ENCODE measurements around the gene ENC1.
"Not testable (repeated sequence)": the region's sequence is repeated elsewhere in the genome, so short reads cannot be mapped to it uniquely, and the experiment has no call there.

Gene ENC1

GRCh38 chr5:74640450-74640953 is at the start of gene ENC1:
ENC1 (minus strand) TSS chr5:74640728; CDS start chr5:74636485, 4,243 bp downstream.
- DNase-seq = peak; percentile 87

GRCh38 chr5:74686962-74687751 is 46.6 kb upstream of the ENC1 start:
- no peak for DNase-seq

GRCh38 chr5:74685979-74686631 is 45.6 kb upstream of the ENC1 start:
- DNase-seq = peak; percentile 85

GRCh38 chr5:74684900-74685851 is 44.6 kb upstream of the ENC1 start, which contains the start of gene HEXB:
HEXB (plus strand) TSS chr5:74685233; CDS start chr5:74685261, 28 bp downstream.
- peak; percentile 92 for DNase-seq

- no peak for DNase-seq
Observed at GRCh38 chr5:74679966-74680365, 39.4 kb upstream of the ENC1 start.

- DNase-seq = not testable (repeated sequence)
Observed at GRCh38 chr5:74679300-74679699, 38.8 kb upstream of the ENC1 start.

- DNase-seq = not testable (repeated sequence)
Observed at GRCh38 chr5:74678123-74678522, 37.6 kb upstream of the ENC1 start.

GRCh38 chr5:74676466-74676865 is 35.9 kb upstream of the ENC1 start:
- DNase-seq = not testable (repeated sequence)

GRCh38 chr5:74673011-74673790 is 32.7 kb upstream of the ENC1 start:
- DNase-seq = peak; percentile 75

GRCh38 chr5:74672215-74672877 is 31.8 kb upstream of the ENC1 start:
- DNase-seq = no peak

GRCh38 chr5:74670396-74671038 is 30.0 kb upstream of the ENC1 start:
- no peak for DNase-seq

- no peak for DNase-seq
Observed at GRCh38 chr5:74669821-74670220, 29.3 kb upstream of the ENC1 start.

GRCh38 chr5:74667396-74667795 is 26.9 kb upstream of the ENC1 start:
- DNase-seq = no peak

GRCh38 chr5:74665816-74666215 is 25.3 kb upstream of the ENC1 start:
- no peak for DNase-seq

- DNase-seq = no peak
Observed at GRCh38 chr5:74665273-74665672, 24.7 kb upstream of the ENC1 start.

- DNase-seq = no peak
Observed at GRCh38 chr5:74664551-74664950, 24.0 kb upstream of the ENC1 start.

- no peak for DNase-seq
Observed at GRCh38 chr5:74660873-74661272, 20.3 kb upstream of the ENC1 start.

GRCh38 chr5:74660140-74660539 is 19.6 kb upstream of the ENC1 start:
- no peak for DNase-seq

- no peak for DNase-seq
Observed at GRCh38 chr5:74659172-74659571, 18.6 kb upstream of the ENC1 start.

- no peak for DNase-seq
Observed at GRCh38 chr5:74657165-74657564, 16.6 kb upstream of the ENC1 start.

GRCh38 chr5:74655716-74656115 is 15.2 kb upstream of the ENC1 start:
- no peak for DNase-seq

Measured in hematopoietic multipotent progenitor cell treated with erythropoietin and hydrocortisone succinate and interleukin-3 and kit ligand, for 6 days (in vitro differentiated cells).